ENCODE data around the gene CD22. TPM values are rescaled to one million over a fixed set of nuclear protein-coding genes. Genes with fewer than 3 reads are reported as not detected.

Gene CD22
- total RNA-seq, 3 donors from 2014 or later = 0.33 to 7.8 (median 4.8) TPM

- Histone ChIP-seq H3K27me3 (no peaks in the 10 kb centered on the region), H3K36me3 (no peaks in the 10 kb centered on the region), H3K27ac (no peak overlapping the region), H3K4me1 (peaks cover 0 to 5% of the 10 kb centered on the region in 2 donors), H3K4me3 (no peak overlapping the region), H3K9me3 (no peaks in the 10 kb centered on the region)
- TF ChIP-seq CTCF (IDR thresholded peaks at IDR 0.05) (no peak), POLR2AphosphoS5 (IDR thresholded peaks at IDR 0.05) (no peak), POLR2A (IDR thresholded peaks at IDR 0.05) (no peak)
- no peak for DNase-seq (ENCODE audit: low spot score in 2 of 2)
- intact Hi-C loops (cut with DNase I; ENCODE audit: low total_unique reads) = no loop called here
These were observed 23.8 kb upstream of the CD22 start for GRCh38 chr19:35305181-35305580.

- TF ChIP-seq POLR2AphosphoS5 (IDR thresholded peaks at IDR 0.05) = no peak
- TF ChIP-seq CTCF (IDR thresholded peaks at IDR 0.05) = no peak
- no peak for TF ChIP-seq POLR2A (IDR thresholded peaks at IDR 0.05)
- no peak overlapping the region for H3K27ac ChIP-seq
- no peak overlapping the region for H3K4me3 ChIP-seq
- no peak for DNase-seq (ENCODE audit: low spot score in 2 of 2)
- H3K9me3 ChIP-seq = no peaks in the 10 kb centered on the region
- intact Hi-C loops (cut with DNase I; ENCODE audit: low total_unique reads) = no loop called here
- peaks cover 0 to 5% of the 10 kb centered on the region in 2 donors for H3K4me1 ChIP-seq
- H3K27me3 ChIP-seq = no peaks in the 10 kb centered on the region
- no peaks in the 10 kb centered on the region for H3K36me3 ChIP-seq
These were observed 22.3 kb upstream of the CD22 start for GRCh38 chr19:35306473-35307246.

GRCh38 chr19:35307931-35308330 is 21.1 kb upstream of the CD22 start:
- peaks cover 0 to 5% of the 10 kb centered on the region in 2 donors for H3K4me1 ChIP-seq
- H3K27me3 ChIP-seq = no peaks in the 10 kb centered on the region
- H3K9me3 ChIP-seq = no peaks in the 10 kb centered on the region
- no peak overlapping the region for H3K4me3 ChIP-seq
- TF ChIP-seq POLR2AphosphoS5 (IDR thresholded peaks at IDR 0.05) = no peak
- TF ChIP-seq CTCF (IDR thresholded peaks at IDR 0.05) = no peak
- TF ChIP-seq POLR2A (IDR thresholded peaks at IDR 0.05) = no peak
- no peak for DNase-seq (ENCODE audit: low spot score in 2 of 2)
- no peaks in the 10 kb centered on the region for H3K36me3 ChIP-seq
- no peak overlapping the region for H3K27ac ChIP-seq
- intact Hi-C loops (cut with DNase I; ENCODE audit: low total_unique reads) = no loop called here

- DNase-seq (ENCODE audit: low spot score in 2 of 2) = no peak
- Histone ChIP-seq H3K9me3 (no peaks in the 10 kb centered on the region), H3K36me3 (no peaks in the 10 kb centered on the region), H3K4me3 (no peak overlapping the region), H3K27ac (peak overlapping the region in 1 of 2 donors; percentile 36), H3K27me3 (no peaks in the 10 kb centered on the region), H3K4me1 (peaks cover 0 to 5% of the 10 kb centered on the region in 2 donors)
- intact Hi-C loops (cut with DNase I; ENCODE audit: low total_unique reads) = no loop called here
- TF ChIP-seq POLR2A (IDR thresholded peaks at IDR 0.05) (no peak), POLR2AphosphoS5 (IDR thresholded peaks at IDR 0.05) (no peak), CTCF (IDR thresholded peaks at IDR 0.05) (no peak)
These were observed 20.1 kb upstream of the CD22 start for GRCh38 chr19:35308910-35309309.

- Histone ChIP-seq H3K27me3 (no peaks in the 10 kb centered on the region), H3K4me1 (peaks cover 0 to 5% of the 10 kb centered on the region in 2 donors), H3K27ac (peak overlapping the region in 1 of 2 donors; percentile 36), H3K36me3 (no peaks in the 10 kb centered on the region), H3K4me3 (peak overlapping the region in 1 of 3 donors; percentile 32), H3K9me3 (no peaks in the 10 kb centered on the region)
- intact Hi-C loops (cut with DNase I; ENCODE audit: low total_unique reads) = no loop called here
- peak in 1 of 2 donors; percentile 53 for DNase-seq (ENCODE audit: low spot score in 2 of 2)
- TF ChIP-seq CTCF (IDR thresholded peaks at IDR 0.05) = no peak
- no peak for TF ChIP-seq POLR2AphosphoS5 (IDR thresholded peaks at IDR 0.05)
- no peak for TF ChIP-seq POLR2A (IDR thresholded peaks at IDR 0.05)
These were observed 19.3 kb upstream of the CD22 start for GRCh38 chr19:35309481-35310279.

Measured in breast epithelium (tissue), 4 donors.